Measurements from ENCODE around the gene PCF11.

GRCh38 chr11:83112886-83113285 is 44.0 kb upstream of the PCF11 start:
- TF ChIP-seq CTCF (IDR thresholded peaks at IDR 0.05) (no peak), EZH2phosphoT487 (IDR thresholded peaks at IDR 0.05) (no peak), EZH2 (IDR thresholded peaks at IDR 0.05) (no peak)
